GM18517 (cell line): Measurements from ENCODE around the gene CRYGC.
"Not testable (repeated sequence)": the region's sequence is repeated elsewhere in the genome, so short reads cannot be mapped to it uniquely, and the experiment has no call there.

Experiments used
- ATAC-seq: cut with Tn5 transposase; IDR thresholded peaks from one replicate; pipeline ENCODE4 v1.9.1; 2021; ENCODE audit warnings: mild to moderate bottlenecking, moderate library complexity; ENCODE audit not compliant: unreplicated experiment

CRYGC gene

GRCh38 chr2:208138334-208138733 is 8.7 kb upstream of the CRYGC start:
- ATAC-seq: not testable (repeated sequence)

GRCh38 chr2:208136716-208137094 is 7.1 kb upstream of the CRYGC start:
- no peak for ATAC-seq

DNA sequence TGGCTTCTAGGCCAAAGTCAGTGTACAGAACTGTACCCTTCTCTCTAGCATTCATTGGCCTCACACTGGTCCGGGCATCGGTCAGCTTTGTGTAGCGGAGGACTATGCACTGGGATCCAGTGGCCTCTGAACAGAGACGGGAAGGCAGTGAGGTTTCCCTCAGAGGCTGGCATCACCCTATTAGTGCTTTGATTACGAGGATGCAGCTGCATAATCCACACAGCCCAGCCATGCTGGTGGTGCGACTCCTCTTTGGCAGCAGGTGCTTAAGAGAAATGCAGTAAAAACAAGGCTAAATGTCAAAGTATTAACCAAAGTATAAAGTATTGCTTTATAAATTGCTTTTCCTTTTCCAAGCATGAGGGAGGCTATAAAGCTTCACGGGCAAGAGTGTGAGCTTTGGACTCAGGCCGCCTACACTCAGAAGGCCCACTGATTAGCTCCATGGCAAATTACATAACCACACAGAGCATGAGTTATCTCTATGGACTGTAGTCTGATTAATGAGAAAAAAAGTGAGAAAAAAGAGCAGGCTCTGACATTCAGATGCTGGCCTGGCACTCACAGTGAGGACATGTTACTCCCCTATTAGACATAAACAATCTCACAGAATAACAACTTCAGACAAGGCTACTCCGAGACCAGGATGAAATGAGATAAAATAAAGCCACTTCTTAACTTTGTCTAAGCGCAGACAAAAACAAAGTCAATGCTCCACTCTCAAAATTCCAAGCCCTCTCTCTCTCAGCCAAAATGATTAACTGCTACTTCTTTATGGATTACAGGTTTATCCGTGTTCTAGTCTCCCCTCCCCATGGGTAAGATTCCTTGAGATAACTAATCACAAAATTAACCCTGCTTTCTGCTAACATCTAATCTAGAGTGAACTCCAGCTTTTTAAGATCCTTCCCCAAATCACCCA is 6.4 kb upstream of the CRYGC start:
- no peak for ATAC-seq

- no peak for ATAC-seq
Observed at GRCh38 chr2:208134928-208135586, 5.4 kb upstream of the CRYGC start.

DNA sequence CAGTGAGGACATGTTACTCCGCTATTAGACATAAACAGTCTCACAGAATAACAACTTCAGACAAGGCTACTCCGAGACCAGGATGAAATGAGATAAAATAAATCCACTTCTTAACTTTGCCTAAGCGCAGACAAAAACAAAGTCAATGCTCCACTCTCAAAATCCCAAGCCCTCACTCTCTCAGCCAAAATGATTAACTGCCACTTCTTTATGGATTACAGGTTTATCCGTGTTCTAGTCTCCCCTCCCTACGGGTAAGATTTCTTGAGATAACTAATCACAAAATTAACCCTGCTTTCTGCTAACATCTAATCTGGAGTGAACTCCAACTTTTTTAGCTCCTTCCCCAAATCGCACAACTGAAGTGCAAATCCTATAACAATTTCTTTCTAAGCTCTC is 1.1 kb upstream of the CRYGC start:
- no peak for ATAC-seq

- no peak for ATAC-seq
Observed at GRCh38 chr2:208128136-208128535, 1.5 kb downstream of the CRYGC start.

DNA sequence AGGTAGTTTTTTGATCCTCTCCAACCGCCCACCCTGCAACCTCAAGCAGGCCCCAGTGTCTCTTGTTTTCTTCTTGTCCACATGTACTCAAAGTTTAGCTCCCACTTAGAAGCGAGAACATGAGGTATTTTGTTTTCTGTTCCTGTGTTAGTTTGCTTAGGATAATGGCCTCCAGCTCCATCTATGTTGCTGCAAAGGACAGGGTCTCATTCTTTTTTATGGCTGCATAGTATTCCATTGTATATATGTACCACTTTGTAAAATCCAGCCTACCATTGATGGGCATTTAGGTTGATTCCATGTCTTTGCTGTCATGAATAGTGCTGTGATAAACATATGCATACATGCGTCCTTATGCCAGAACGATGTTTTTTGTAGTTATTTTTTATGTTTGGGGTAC is 2.5 kb downstream of the CRYGC start:
- no peak for ATAC-seq

GRCh38 chr2:208125251-208125650 is 4.4 kb downstream of the CRYGC start:
- ATAC-seq: no peak

GRCh38 chr2:208124013-208124715 is 5.5 kb downstream of the CRYGC start, which contains the start of gene CRYGD:
CRYGD (minus strand) TSS chr2:208124524; CDS start chr2:208124473, 51 bp downstream.
- ATAC-seq: not testable (repeated sequence)

DNA sequence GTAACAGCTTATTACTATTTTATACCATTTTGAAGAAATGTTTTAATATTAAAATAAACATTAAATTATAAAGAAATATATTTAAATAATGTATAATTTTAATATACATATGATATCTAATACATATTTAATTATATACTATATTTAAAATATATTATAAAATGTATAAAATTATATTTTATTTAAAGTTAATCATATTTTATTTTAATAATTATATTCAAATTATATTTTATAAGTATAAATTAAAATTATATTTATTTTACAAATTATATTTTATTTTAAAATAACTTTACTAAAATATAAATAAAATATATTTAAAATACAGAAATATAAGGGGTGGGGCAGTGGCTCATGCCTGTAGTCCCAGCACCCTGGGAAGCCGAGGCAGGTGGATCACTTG is 7.4 kb downstream of the CRYGC start:
- no peak for ATAC-seq

DNA sequence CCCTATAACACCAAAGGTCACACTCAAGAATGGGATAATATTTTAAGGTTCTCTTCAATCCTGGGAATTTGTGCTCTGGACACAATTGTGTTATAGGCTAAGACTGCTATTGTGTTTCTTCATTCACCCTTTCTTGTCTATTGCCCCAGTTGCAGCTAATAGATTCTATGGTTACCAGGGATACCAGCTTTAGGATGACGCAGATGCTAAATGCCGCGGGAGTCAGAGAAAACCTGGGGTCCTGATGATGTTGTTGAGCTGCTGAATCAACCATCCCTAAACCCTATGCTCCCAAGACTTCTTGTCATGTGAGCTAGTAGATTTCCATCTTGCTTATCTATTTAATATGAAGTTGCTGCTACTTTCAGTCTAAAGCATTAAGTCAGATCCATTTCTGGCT is 10.7 kb downstream of the CRYGC start:
- no peak for ATAC-seq

- not testable (repeated sequence) for ATAC-seq
Observed at GRCh38 chr2:208117390-208117789, 12.2 kb downstream of the CRYGC start.

DNA sequence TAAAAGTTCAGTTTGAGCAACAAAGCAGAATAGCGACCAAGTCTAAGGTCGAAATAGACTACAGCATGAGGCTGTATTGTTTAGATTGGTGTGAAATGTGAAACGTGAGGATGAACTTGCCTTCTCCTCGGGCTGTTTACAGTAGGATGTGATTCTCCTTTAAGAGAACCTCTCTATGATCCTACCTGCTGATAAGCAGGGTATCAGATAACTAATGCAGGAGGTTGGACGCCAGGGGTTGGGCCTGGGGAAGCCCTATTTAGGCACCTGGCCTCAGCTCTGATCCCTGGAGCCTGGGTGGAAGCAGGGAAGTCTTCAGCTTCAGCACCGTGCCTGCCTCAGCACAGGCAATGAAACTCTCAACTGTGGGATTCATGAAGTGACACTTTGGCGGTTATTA is 16.7 kb downstream of the CRYGC start:
- ATAC-seq: no peak

GRCh38 chr2:208112273-208112745 is 17.3 kb downstream of the CRYGC start:
- not testable (repeated sequence) for ATAC-seq

GRCh38 chr2:208103616-208104015 is 26.0 kb downstream of the CRYGC start:
- ATAC-seq: no peak

- no peak for ATAC-seq
Observed at GRCh38 chr2:208101716-208102631, 27.7 kb downstream of the CRYGC start.

- no peak for ATAC-seq
Observed at GRCh38 chr2:208099682-208100470, 29.8 kb downstream of the CRYGC start.

- not testable (repeated sequence) for ATAC-seq
Observed at GRCh38 chr2:208098701-208099100, 30.9 kb downstream of the CRYGC start.

DNA sequence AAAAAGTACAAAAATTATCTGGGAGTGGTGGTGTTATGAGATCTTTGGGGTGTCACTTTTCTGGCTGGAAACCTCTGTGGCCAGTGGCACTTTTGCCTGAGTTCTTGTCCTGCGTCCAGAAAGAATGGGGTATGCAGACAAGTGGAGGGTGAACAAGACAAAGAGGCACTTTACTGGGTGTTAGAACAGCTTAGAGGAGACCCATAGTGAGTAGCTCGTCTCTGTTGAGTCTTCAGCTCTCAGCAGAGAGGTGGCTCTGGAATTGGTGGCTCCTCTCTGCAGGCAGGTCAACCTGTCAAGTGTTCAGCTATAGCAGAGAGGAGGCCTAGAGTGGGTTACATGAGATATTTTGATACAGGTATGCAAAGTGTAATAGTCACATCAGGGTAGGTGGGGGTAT is 31.4 kb downstream of the CRYGC start:
- no peak for ATAC-seq
